Spleen (tissue), 7 donors: Measurements from ENCODE around the gene HOXC13.

ENCODE experiments used
- CTCF ChIP-seq, 11 experiments: fragments of 200-600 bp in 7 of 11; fragments of 450-650 bp in 4 of 11; sonication (generic) in 4 of 11; IDR thresholded peaks in 8 of 11; conservative IDR thresholded peaks in 3 of 11; 1 replicate in 7 of 11; 2 replicates in 4 of 11; pipeline versions ENCODE4 v1.4.0 to v1.8.0; 2016 to 2021; ENCODE audit warnings: antibody characterized with exemption in 11 of 11, inconsistent platforms in 4 of 11, mild to moderate bottlenecking in 1 of 11
- POLR2AphosphoS5 ChIP-seq, 3 donors: sonication (generic); formaldehyde crosslinking; IDR thresholded peaks; one replicate each; pipeline ENCODE4 v1.5.1; 2017; ENCODE audit warnings: antibody characterized with exemption in 3 of 3
- donor health status: DM: no; HTN: no; CAD: no; lungs with moderate emphysema.
- donor health status: DM: no; HTN: no; CAD: no.
- donor health status: DM: no; HTN: no; CAD: no.

GRCh38 chr12:53983568-53983949 is 44.9 kb downstream of the HOXC13 start:
- TF ChIP-seq CTCF (IDR thresholded peaks at IDR 0.05 in 8 of 11, conservative IDR thresholded peaks at IDR 0.05 in 3 of 11) (no peak), POLR2AphosphoS5 (IDR thresholded peaks at IDR 0.05) (no peak)
